K562 (cell line): ENCODE measurements around the gene MATN1. TPM values are rescaled to one million over a fixed set of nuclear protein-coding genes. Genes with fewer than 3 reads are reported as not detected.

Experiments used
- ARHGAP35 ChIP-seq: fragments of 450-650 bp; IDR thresholded peaks from 2 replicates; pipeline ENCODE4 v1.6.1; 2018; ENCODE audit not compliant: partially characterized antibody
- BCL6 ChIP-seq: fragments of 250-450 bp; sonication (Bioruptor Pico); IDR thresholded peaks from 2 replicates; pipeline ENCODE4 v1.4.0; 2020
- CEBPB ChIP-seq: fragments of 450-650 bp; IDR thresholded peaks from 2 replicates; pipeline ENCODE4 v1.6.1; 2016; ENCODE audit warnings: missing genetic modification characterization, missing compliant biosample characterization
- CEBPG ChIP-seq, 3 experiments: fragments of 200-800 bp in 1 of 3; sonication (Bioruptor generic) in 1 of 3; sonication (generic) in 1 of 3; formaldehyde crosslinking in 1 of 3; IDR thresholded peaks in 2 of 3; conservative IDR thresholded peaks in 1 of 3; 2 replicates each; pipeline versions ENCODE4 v1.6.1 to v1.8.0; 2016 to 2022; ENCODE audit warnings: missing compliant biosample characterization in 2 of 3, missing genetic modification characterization in 2 of 3, mild to moderate bottlenecking in 1 of 3, missing genetic modification reagents in 1 of 3
- EP400 ChIP-seq: fragments of 450-650 bp; IDR thresholded peaks from 2 replicates; pipeline ENCODE4 v1.6.1; 2017; ENCODE audit warnings: antibody characterized with exemption, mild to moderate bottlenecking, moderate library complexity
- HNRNPL ChIP-seq: fragments of 200-400 bp; formaldehyde crosslinking; IDR thresholded peaks from 2 replicates; pipeline ENCODE4 v1.6.1; 2017; ENCODE audit warnings: low read depth, mild to moderate bottlenecking, low read length
- JUN ChIP-seq, 2 experiments: sonication (generic) in 1 of 2; formaldehyde crosslinking in 1 of 2; IDR thresholded peaks; 2 replicates each; pipeline versions ENCODE4 v1.6.1 to v1.8.0; 2012 to 2022; ENCODE audit warnings: borderline replicate concordance in 2 of 2, mild to moderate bottlenecking in 2 of 2, improper control_type of control experiment in 1 of 2, low read depth in 1 of 2, low read length in 1 of 2, missing genetic modification reagents in 1 of 2
- KAT7 ChIP-seq: sonication (generic); formaldehyde crosslinking; IDR thresholded peaks from 2 replicates; pipeline ENCODE4 v1.8.0; 2022; ENCODE audit warnings: missing genetic modification reagents, mild to moderate bottlenecking, borderline replicate concordance
- MCM2 ChIP-seq: fragments of 450-650 bp; IDR thresholded peaks from 2 replicates; pipeline ENCODE4 v1.6.1; 2017; ENCODE audit warnings: low read depth, mild to moderate bottlenecking
- MCM3 ChIP-seq: fragments of 450-650 bp; IDR thresholded peaks from 2 replicates; pipeline ENCODE4 v1.6.1; 2016
- NUFIP1 ChIP-seq: fragments of 450-650 bp; IDR thresholded peaks from 2 replicates; pipeline ENCODE4 v1.6.1; 2018; ENCODE audit not compliant: partially characterized antibody
- POLR2B ChIP-seq: fragments of 450-650 bp; IDR thresholded peaks from 2 replicates; pipeline ENCODE4 v1.6.1; 2018; ENCODE audit warnings: low read depth; ENCODE audit not compliant: partially characterized antibody
- RFX1 ChIP-seq: fragments of 450-650 bp; IDR thresholded peaks from 2 replicates; pipeline ENCODE4 v1.6.1; 2016; ENCODE audit warnings: mild to moderate bottlenecking, moderate library complexity
- SAFB2 ChIP-seq: fragments of 200-400 bp; formaldehyde crosslinking; IDR thresholded peaks from 2 replicates; pipeline ENCODE4 v1.6.1; 2018; ENCODE audit warnings: borderline replicate concordance, low read length, low read depth, moderate library complexity; ENCODE audit not compliant: severe bottlenecking
- TAF15 ChIP-seq: fragments of 200-400 bp; formaldehyde crosslinking; IDR thresholded peaks from 2 replicates; pipeline ENCODE4 v1.6.1; 2017; ENCODE audit warnings: mild to moderate bottlenecking, low read depth, low read length, moderate library complexity
- ZKSCAN1 ChIP-seq: fragments of 150-350 bp; IDR thresholded peaks from 2 replicates; pipeline ENCODE4 v1.6.1; 2016; ENCODE audit warnings: low read depth, low read length
- ZNF253 ChIP-seq: fragments of 250-450 bp; sonication (Bioruptor Pico); conservative IDR thresholded peaks from 2 replicates; pipeline ENCODE4 v1.6.1; 2021; ENCODE audit warnings: mild to moderate bottlenecking
- ZNF764 ChIP-seq: fragments of 250-450 bp; sonication (Bioruptor Pico); IDR thresholded peaks from 2 replicates; pipeline ENCODE4 v1.4.0; 2020; ENCODE audit warnings: low read depth, mild to moderate bottlenecking, moderate library complexity
- ZNF785 ChIP-seq: fragments of 250-450 bp; sonication (Bioruptor Pico); IDR thresholded peaks from 2 replicates; pipeline ENCODE4 v1.4.0; 2020; ENCODE audit warnings: mild to moderate bottlenecking
- polyA plus RNA-seq, 8 experiments: library from polyadenylated mRNA; depleted of rRNA in 4 of 8; stranded (reverse) in 5 of 8; unstranded in 3 of 8; fragments of >200 nt; fragmentation: Nextera tagmentation in 2 of 8; fragmentation: Illumina TruSeq in 1 of 8; extraction: Ambion mirVana in 2 of 8; extraction: Trizol in 1 of 8; gene quantifications; 2 replicates each; pipeline versions ENCODE4 v1.2.1 to v1.2.3, GENCODE V29; 2011 to 2014; ENCODE audit warnings: inconsistent platforms in 1 of 8, missing spikeins in 1 of 8
- total RNA-seq, 7 experiments: library from RNA; depleted of rRNA in 6 of 7; stranded (reverse); fragments of >200 nt in 6 of 7; fragmentation: Illumina TruSeq in 2 of 7; extraction: Trizol in 2 of 7; gene quantifications; 2 replicates each; pipeline versions ENCODE4 v1.2.1 to v1.2.3, GENCODE V29; 2011 to 2021; ENCODE audit warnings: low replicate concordance in 1 of 7
- TF ChIP-seq, protein P1 (sequence below): fragments of 450-650 bp; IDR thresholded peaks from 2 replicates; pipeline ENCODE4 v1.6.1; 2016; ENCODE audit warnings: borderline replicate concordance
- TF ChIP-seq, protein P2 (sequence below), 2 experiments: fragments of 450-650 bp in 1 of 2; sonication (generic) in 1 of 2; formaldehyde crosslinking in 1 of 2; IDR thresholded peaks in 1 of 2; conservative IDR thresholded peaks in 1 of 2; 2 replicates each; pipeline versions ENCODE4 v1.6.1 to v1.8.1; 2016 to 2023; ENCODE audit warnings: mild to moderate bottlenecking in 2 of 2, moderate library complexity in 2 of 2, inconsistent platforms in 1 of 2, missing genetic modification reagents in 1 of 2

MATN1 gene
- total and polyA plus RNA-seq, 9 of the 15 experiments (the other 6 are each of a cell fraction or from before 2014, with no cell fraction given), result 0.10 to 2.3 (median 1.2) TPM

DNA sequence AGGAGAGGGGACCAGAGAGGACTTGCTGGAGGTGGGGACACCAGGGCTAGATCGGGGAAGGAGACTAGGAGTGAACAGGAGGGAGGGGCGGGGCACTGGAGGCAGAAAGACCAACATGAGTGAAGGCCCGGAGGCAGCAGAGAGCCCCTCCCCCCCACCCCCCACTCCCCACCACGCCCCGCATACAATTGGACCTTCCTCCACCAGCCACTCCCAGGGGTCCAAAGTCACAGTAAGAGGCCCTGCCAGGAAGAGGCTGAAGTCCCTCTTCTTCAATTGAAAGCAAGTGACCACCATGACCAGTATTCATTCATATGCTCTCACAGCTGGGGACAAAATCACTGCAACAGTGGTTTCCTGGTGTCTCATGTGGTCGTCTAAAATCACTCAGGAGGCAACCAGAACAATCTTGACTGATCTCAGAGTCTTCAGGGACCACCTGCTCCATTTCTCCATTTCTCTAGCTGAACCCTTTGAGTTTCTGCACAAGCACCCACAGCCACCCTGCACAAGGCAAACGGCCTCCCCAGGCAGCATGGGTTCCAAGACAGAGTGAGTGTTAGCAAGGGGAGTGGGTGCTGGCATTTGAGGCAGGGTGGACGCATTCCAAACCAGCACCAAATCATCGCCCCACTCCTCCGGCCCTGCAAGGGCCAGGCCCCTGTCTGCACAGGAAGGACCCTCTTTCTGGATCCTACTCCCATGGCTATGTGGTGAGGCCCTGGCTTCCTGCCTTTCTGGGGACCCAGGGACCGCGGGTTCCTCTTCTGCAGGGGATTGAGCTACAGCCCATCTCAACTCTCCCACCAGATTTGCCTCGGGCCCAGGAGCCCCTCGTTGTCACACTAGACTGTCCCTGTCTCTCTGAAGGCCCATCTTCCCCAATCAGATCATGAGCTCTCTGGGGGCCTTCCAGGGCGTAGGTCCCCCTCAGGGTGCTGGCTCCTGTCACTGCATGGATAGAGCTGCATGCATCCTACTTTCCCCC is 17.2 kb upstream of the MATN1 start (continued):
- TF ChIP-seq POLR2B, result no peak
- no peak for TF ChIP-seq ZNF764
- TF ChIP-seq, protein P1, sequence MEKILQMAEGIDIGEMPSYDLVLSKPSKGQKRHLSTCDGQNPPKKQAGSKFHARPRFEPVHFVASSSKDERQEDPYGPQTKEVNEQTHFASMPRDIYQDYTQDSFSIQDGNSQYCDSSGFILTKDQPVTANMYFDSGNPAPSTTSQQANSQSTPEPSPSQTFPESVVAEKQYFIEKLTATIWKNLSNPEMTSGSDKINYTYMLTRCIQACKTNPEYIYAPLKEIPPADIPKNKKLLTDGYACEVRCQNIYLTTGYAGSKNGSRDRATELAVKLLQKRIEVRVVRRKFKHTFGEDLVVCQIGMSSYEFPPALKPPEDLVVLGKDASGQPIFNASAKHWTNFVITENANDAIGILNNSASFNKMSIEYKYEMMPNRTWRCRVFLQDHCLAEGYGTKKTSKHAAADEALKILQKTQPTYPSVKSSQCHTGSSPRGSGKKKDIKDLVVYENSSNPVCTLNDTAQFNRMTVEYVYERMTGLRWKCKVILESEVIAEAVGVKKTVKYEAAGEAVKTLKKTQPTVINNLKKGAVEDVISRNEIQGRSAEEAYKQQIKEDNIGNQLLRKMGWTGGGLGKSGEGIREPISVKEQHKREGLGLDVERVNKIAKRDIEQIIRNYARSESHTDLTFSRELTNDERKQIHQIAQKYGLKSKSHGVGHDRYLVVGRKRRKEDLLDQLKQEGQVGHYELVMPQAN, result no peak
- TF ChIP-seq HNRNPL, result no peak
- TF ChIP-seq MCM2, result no peak
- TF ChIP-seq NUFIP1, result no peak
- no peak for TF ChIP-seq MCM3
- no peak for TF ChIP-seq RFX1
- TF ChIP-seq ZNF253 (CRISPR knock-in tag), result no peak
- TF ChIP-seq TAF15, result no peak
- TF ChIP-seq ZNF785 (CRISPR knock-in tag), result no peak
- no peak for TF ChIP-seq CEBPB (tag)
- TF ChIP-seq, protein P2, sequence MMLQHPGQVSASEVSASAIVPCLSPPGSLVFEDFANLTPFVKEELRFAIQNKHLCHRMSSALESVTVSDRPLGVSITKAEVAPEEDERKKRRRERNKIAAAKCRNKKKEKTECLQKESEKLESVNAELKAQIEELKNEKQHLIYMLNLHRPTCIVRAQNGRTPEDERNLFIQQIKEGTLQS (IDR thresholded peaks at IDR 0.05), result no peak
- TF ChIP-seq, protein P2 (CRISPR knock-in tag; conservative IDR thresholded peaks at IDR 0.05), result no peak
- no peak for TF ChIP-seq SAFB2
- no peak for TF ChIP-seq ARHGAP35
- 0 out of 2 replicates have a peak, but pooled peaks have one; percentile 38 for TF ChIP-seq KAT7
- no peak for TF ChIP-seq EP400
- no peak for TF ChIP-seq ZKSCAN1
- TF ChIP-seq CEBPG (CRISPR knock-in tag; IDR thresholded peaks at IDR 0.05), result no peak
- TF ChIP-seq CEBPG (tag; conservative IDR thresholded peaks at IDR 0.05 in 1 of 2, IDR thresholded peaks at IDR 0.05 in 1 of 2), result no peak
- no peak for TF ChIP-seq BCL6 (CRISPR knock-in tag)
- TF ChIP-seq JUN (IDR thresholded peaks at IDR 0.05; ENCODE audit: borderline replicate concordance, low read depth, low read length), result no peak
- 0 out of 2 replicates have a peak, but pooled peaks have one; percentile 49 for TF ChIP-seq JUN (CRISPR knock-in tag; IDR thresholded peaks at IDR 0.05; ENCODE audit: borderline replicate concordance)
